ENCODE measurements around the gene RPL22. TPM values are rescaled to one million over a fixed set of nuclear protein-coding genes. Genes with fewer than 3 reads are reported as not detected.

RPL22 gene
- total and polyA plus RNA-seq, 2 of the 13 experiments (the other 11 are each of a cell fraction or from before 2014, with no cell fraction given) = 214 to 545 TPM

DNA sequence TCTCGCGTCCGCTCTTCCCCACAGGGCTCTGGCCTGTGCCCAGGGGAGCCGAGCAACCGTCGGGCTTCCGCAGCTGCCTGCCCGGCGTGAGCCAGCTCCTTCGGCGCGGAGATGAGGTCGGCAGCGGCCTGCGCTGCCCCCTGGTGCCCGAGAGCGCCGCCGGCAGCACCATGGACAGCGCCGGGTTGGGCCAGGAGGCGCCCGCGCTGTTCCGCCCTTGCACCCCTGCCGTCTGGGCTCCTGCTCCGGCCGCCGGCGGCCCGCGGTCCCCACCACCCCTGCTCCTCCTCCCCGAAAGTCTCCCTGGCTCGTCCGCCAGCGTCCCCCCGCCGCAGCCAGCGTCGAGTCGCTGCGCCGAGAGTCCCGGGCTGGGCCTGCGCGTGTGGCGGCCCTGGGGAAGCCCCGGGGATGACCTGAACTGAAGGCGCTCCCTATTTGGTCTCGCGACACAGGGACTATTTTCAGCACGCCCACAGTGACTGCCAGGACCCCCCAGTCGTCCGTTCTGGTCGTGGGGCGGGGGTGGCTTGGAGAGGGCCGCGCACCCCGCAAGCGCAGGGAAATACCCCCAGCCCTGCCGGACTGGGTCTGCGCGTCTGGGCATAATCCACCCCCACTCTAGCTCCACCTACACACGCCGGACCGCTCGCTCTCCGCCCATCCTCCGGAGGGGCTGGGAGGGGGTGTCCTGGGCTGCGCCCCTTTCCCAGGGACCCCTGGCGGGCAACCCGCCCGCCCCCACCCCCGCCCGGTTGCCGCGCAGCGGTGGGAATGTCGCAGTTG lies 45.9 kb upstream of the RPL22 start (continued):
- TF ChIP-seq, protein P1, sequence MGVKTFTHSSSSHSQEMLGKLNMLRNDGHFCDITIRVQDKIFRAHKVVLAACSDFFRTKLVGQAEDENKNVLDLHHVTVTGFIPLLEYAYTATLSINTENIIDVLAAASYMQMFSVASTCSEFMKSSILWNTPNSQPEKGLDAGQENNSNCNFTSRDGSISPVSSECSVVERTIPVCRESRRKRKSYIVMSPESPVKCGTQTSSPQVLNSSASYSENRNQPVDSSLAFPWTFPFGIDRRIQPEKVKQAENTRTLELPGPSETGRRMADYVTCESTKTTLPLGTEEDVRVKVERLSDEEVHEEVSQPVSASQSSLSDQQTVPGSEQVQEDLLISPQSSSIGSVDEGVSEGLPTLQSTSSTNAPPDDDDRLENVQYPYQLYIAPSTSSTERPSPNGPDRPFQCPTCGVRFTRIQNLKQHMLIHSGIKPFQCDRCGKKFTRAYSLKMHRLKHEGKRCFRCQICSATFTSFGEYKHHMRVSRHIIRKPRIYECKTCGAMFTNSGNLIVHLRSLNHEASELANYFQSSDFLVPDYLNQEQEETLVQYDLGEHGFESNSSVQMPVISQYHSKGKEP (CRISPR knock-in tag; IDR thresholded peaks at IDR 0.05) = peak; percentile 99
- no peak for TF ChIP-seq NR2F1 (CRISPR knock-in tag; IDR thresholded peaks at IDR 0.05)
- TF ChIP-seq, protein P2, sequence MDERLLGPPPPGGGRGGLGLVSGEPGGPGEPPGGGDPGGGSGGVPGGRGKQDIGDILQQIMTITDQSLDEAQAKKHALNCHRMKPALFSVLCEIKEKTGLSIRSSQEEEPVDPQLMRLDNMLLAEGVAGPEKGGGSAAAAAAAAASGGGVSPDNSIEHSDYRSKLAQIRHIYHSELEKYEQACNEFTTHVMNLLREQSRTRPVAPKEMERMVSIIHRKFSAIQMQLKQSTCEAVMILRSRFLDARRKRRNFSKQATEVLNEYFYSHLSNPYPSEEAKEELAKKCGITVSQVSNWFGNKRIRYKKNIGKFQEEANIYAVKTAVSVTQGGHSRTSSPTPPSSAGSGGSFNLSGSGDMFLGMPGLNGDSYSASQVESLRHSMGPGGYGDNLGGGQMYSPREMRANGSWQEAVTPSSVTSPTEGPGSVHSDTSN (CRISPR knock-in tag; IDR thresholded peaks at IDR 0.05) = no peak
- peak; percentile 98 for TF ChIP-seq KLF15 (CRISPR knock-in tag; IDR thresholded peaks at IDR 0.05; ENCODE audit: borderline replicate concordance)
- no peak for TF ChIP-seq ZNF10 (CRISPR knock-in tag; IDR thresholded peaks at IDR 0.05; ENCODE audit: borderline replicate concordance, low read depth)
- TF ChIP-seq NR1H2 (CRISPR knock-in tag; IDR thresholded peaks at IDR 0.05; ENCODE audit: borderline replicate concordance, low read depth) = peak; percentile 90
- TF ChIP-seq SIN3B (IDR thresholded peaks at IDR 0.05; ENCODE audit: low read length) = no peak
- TF ChIP-seq ZNF260 (CRISPR knock-in tag; IDR thresholded peaks at IDR 0.05; ENCODE audit: borderline replicate concordance, low read depth) = no peak
- no peak for TF ChIP-seq HMGA1 (CRISPR knock-in tag; conservative IDR thresholded peaks at IDR 0.05)
- TF ChIP-seq ZNF614 (CRISPR knock-in tag; IDR thresholded peaks at IDR 0.05; ENCODE audit: borderline replicate concordance) = peak; percentile 94; the same call in 1 of the 2 replicates
- 0 out of 2 replicates have a peak, but pooled peaks have one; percentile 70 for TF ChIP-seq JUND (CRISPR knock-in tag; IDR thresholded peaks at IDR 0.05)
- TF ChIP-seq RBAK (CRISPR knock-in tag; IDR thresholded peaks at IDR 0.05) = peak; percentile 48; the same call in 1 of the 2 replicates
- peak; percentile 81; the same call in 1 of the 2 replicates for TF ChIP-seq ZNF816 (CRISPR knock-in tag; IDR thresholded peaks at IDR 0.05; ENCODE audit: borderline replicate concordance)
- peak; percentile 98 for TF ChIP-seq ZFP90 (CRISPR knock-in tag; IDR thresholded peaks at IDR 0.05; ENCODE audit: borderline replicate concordance)
- TF ChIP-seq TFAP4 (IDR thresholded peaks at IDR 0.05; ENCODE audit: borderline replicate concordance, low read depth) = no peak
- peak; percentile 98 for TF ChIP-seq IRX3 (CRISPR knock-in tag; IDR thresholded peaks at IDR 0.05; ENCODE audit: borderline replicate concordance, low read depth)
- TF ChIP-seq, protein P3, sequence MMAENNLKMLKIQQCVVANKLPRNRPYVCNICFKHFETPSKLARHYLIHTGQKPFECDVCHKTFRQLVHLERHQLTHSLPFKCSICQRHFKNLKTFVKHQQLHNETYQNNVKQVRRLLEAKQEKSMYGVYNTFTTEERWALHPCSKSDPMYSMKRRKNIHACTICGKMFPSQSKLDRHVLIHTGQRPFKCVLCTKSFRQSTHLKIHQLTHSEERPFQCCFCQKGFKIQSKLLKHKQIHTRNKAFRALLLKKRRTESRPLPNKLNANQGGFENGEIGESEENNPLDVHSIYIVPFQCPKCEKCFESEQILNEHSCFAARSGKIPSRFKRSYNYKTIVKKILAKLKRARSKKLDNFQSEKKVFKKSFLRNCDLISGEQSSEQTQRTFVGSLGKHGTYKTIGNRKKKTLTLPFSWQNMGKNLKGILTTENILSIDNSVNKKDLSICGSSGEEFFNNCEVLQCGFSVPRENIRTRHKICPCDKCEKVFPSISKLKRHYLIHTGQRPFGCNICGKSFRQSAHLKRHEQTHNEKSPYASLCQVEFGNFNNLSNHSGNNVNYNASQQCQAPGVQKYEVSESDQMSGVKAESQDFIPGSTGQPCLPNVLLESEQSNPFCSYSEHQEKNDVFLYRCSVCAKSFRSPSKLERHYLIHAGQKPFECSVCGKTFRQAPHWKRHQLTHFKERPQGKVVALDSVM (CRISPR knock-in tag; IDR thresholded peaks at IDR 0.05) = peak; percentile 66
- peak; percentile 95 for TF ChIP-seq SPEN (CRISPR knock-in tag; IDR thresholded peaks at IDR 0.05; ENCODE audit: low read depth)
- 0 out of 2 replicates have a peak, but pooled peaks have one; percentile 62 for TF ChIP-seq ZC3H4 (CRISPR knock-in tag; IDR thresholded peaks at IDR 0.05; ENCODE audit: borderline replicate concordance)
- TF ChIP-seq ZFP91 (CRISPR knock-in tag; IDR thresholded peaks at IDR 0.05; ENCODE audit: borderline replicate concordance) = peak; percentile 86
- peak; percentile 99 for TF ChIP-seq ZNF883 (CRISPR knock-in tag; IDR thresholded peaks at IDR 0.05; ENCODE audit: not compliant biosample characterization)
